Right forelimb (tissue), 1 donor: ENCODE measurements around the gene TRAK2.

Experiments used
- DNase-seq: peaks from one replicate; pipeline ENCODE4 v3.0.0-alpha.2; 2018

TRAK2 gene

DNA sequence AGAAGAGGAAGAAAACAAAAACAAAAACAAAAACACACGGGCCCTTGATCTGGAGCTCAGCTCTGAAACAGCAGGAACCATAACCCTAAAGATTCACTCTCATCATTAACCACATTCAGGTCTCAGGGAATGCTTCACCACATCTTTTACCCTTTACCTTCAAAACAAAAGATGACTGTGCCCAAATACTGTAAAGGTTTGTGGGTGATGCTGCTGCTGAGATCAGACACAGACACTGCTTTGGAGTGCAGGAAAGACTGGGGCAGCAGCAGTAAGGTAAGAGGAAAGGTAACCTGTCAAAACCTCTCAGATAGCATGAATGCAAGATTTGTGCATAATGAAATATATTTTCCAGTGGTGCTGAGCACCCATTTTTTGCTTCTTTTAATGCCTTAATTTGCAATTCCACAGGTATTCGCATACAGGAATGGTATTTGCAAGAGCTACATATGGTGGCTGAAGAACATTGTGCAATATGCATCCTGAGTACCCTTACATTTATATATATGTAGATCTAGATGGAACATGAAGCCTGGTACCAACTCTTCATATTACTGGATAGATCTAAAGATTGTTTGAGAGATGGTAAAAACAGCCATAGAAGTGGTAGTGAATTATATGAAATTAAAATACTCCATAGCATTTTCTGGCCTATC, 90.1 kb downstream of the TRAK2 start:
- DNase-seq, result no peak

- DNase-seq, result no peak
Observed at GRCh38 chr2:201360256-201360655, 91.0 kb downstream of the TRAK2 start.

- no peak for DNase-seq
Observed at GRCh38 chr2:201358684-201359083, 92.6 kb downstream of the TRAK2 start.

- no peak for DNase-seq
Observed at GRCh38 chr2:201357221-201357620, 94.0 kb downstream of the TRAK2 start, which contains the start of gene FLACC1. Gene FLACC1 (minus strand): TSS chr2:201357345. CDS start chr2:201351404, 5,941 bp downstream.

DNA sequence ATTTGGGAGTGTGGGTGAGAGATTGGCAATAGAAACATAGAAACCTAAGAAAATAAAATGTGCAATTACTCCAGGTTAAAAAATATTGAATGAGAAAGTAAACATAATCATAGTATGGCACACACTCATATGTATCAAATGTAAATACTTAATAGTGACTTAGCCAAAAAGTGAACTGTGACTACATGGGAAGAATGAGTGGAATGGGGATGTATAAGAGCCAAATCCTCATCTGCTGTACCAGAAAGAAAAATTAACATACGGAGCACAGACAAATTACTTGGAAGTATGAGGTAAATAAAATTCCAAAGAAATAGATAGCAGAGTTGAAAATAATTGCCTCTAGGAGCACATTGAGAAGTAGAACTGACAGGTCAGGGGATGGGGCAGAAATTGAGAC, 98.1 kb downstream of the TRAK2 start:
- DNase-seq, result no peak

GRCh38 chr2:201350879-201351278, 100.4 kb downstream of the TRAK2 start:
- no peak for DNase-seq

GRCh38 chr2:201349601-201350000, 101.7 kb downstream of the TRAK2 start:
- DNase-seq, result no peak

GRCh38 chr2:201348758-201349157, 102.5 kb downstream of the TRAK2 start:
- no peak for DNase-seq

GRCh38 chr2:201347138-201347537, 104.1 kb downstream of the TRAK2 start:
- DNase-seq, result no peak

DNA sequence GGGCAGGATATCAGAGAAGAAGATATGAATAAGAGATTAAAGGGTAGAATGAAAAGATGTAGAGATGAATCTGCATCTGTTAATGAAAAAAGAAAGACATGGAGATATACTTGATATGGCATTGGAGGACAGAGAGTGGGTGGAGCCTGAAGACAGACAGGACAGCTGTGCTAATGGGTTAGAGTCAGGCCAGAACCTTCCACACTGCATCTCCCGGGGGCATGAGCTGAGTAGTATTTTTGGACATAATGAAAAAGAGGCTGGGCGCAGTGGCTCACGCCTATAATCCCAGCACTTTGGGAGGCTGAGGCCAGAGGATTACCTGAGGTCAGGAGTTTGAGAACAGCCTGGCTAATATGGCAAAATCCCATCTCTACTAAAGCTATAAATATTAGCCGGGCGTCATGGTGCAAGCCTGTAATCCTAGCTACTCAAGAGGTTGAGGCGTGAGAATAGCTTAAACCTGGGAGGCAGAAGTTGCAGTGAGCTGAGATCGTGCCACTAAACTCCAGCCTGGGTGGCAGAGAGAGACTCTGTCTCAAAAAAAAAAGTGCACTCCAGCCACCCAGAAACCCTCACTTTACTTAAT, 105.5 kb downstream of the TRAK2 start:
- no peak for DNase-seq

- DNase-seq, result no peak
Observed at GRCh38 chr2:201344663-201345366, 106.4 kb downstream of the TRAK2 start.

- no peak for DNase-seq
Observed at GRCh38 chr2:201343559-201343958, 107.7 kb downstream of the TRAK2 start.

GRCh38 chr2:201342923-201343322, 108.3 kb downstream of the TRAK2 start:
- no peak for DNase-seq

GRCh38 chr2:201329409-201329808, 121.8 kb downstream of the TRAK2 start:
- no peak for DNase-seq

- no peak for DNase-seq
Observed at GRCh38 chr2:201327678-201328077, 123.6 kb downstream of the TRAK2 start.
